CD14-positive monocyte (primary cell): ENCODE measurements around the gene CSNK1D. TPM values are rescaled to one million over a fixed set of nuclear protein-coding genes. Genes with fewer than 3 reads are reported as not detected.

Source experiments
- DNase-seq, 3 donors: peaks; one replicate each; pipeline ENCODE4 v3.0.0-alpha.2; 2011 to 2022
- H2AFZ ChIP-seq: 2 replicates; pipeline ENCODE4 v1.6.0; 2012; ENCODE audit warnings: mild to moderate bottlenecking, low read depth, low read length, inconsistent platforms; ENCODE audit not compliant: insufficient read depth, poor library complexity, severe bottlenecking
- H3K27ac ChIP-seq, 2 donors: 1 replicate in 1 of 2; 2 replicates in 1 of 2; pipeline ENCODE4 v1.5.1; 2012 to 2013; ENCODE audit warnings: low read length in 2 of 2, control low read depth in 1 of 2, inconsistent platforms in 1 of 2, low read depth in 1 of 2, mild to moderate bottlenecking in 1 of 2
- H3K27me3 ChIP-seq, 2 donors: one replicate each; pipeline versions ENCODE4 v1.6.0 to v1.6.1; 2011 to 2013; ENCODE audit warnings: low read length in 2 of 2; ENCODE audit not compliant: control insufficient read depth in 2 of 2, insufficient read depth in 2 of 2
- H3K36me3 ChIP-seq, 2 donors: replicated peaks in 1 of 2; 1 replicate in 1 of 2; 2 replicates in 1 of 2; pipeline versions ENCODE4 v1.5.1 to v1.6.1; 2012 to 2013; ENCODE audit warnings: low read length in 2 of 2, control low read depth in 1 of 2, inconsistent platforms in 1 of 2, mild to moderate bottlenecking in 1 of 2; ENCODE audit not compliant: insufficient read depth in 2 of 2, control insufficient read depth in 1 of 2
- H3K4me1 ChIP-seq, 2 donors: 1 replicate in 1 of 2; 2 replicates in 1 of 2; pipeline versions ENCODE4 v1.5.1 to v1.6.1; 2012 to 2013; ENCODE audit warnings: low read length in 2 of 2, control low read depth in 1 of 2, inconsistent platforms in 1 of 2, mild to moderate bottlenecking in 1 of 2, moderate library complexity in 1 of 2; ENCODE audit not compliant: insufficient read depth in 2 of 2, control insufficient read depth in 1 of 2
- H3K4me2 ChIP-seq: replicated peaks from 2 replicates; pipeline ENCODE3; 2012; ENCODE audit warnings: low read length, moderate library complexity, mild to moderate bottlenecking; ENCODE audit not compliant: poor library complexity, severe bottlenecking; ENCODE audit errors: extremely low read depth
- H3K4me3 ChIP-seq, 3 experiments: fragments of 200-600 bp in 1 of 3; sonication (generic) in 1 of 3; replicated peaks in 1 of 3; 1 replicate in 2 of 3; 2 replicates in 1 of 3; pipeline ENCODE4 v1.5.1; 2011 to 2013; ENCODE audit warnings: low read length in 3 of 3, mild to moderate bottlenecking in 3 of 3, control low read depth in 2 of 3, low read depth in 2 of 3, inconsistent platforms in 1 of 3, moderate library complexity in 1 of 3
- H3K79me2 ChIP-seq: 2 replicates; pipeline ENCODE4 v1.6.0; 2012; ENCODE audit warnings: mild to moderate bottlenecking, control low read depth, inconsistent platforms, low read length, moderate library complexity; ENCODE audit not compliant: insufficient read depth
- H3K9ac ChIP-seq: 2 replicates; pipeline ENCODE4 v1.6.0; 2017; ENCODE audit warnings: low read length, mild to moderate bottlenecking; ENCODE audit not compliant: insufficient read depth, poor library complexity, severe bottlenecking
- H3K9me3 ChIP-seq, 2 donors: replicated peaks in 1 of 2; 1 replicate in 1 of 2; 2 replicates in 1 of 2; pipeline versions ENCODE4 v1.5.1 to v1.6.1; 2012 to 2013; ENCODE audit warnings: low read length in 2 of 2, control low read depth in 1 of 2; ENCODE audit not compliant: control insufficient read depth in 1 of 2, insufficient read depth in 1 of 2
- H4K20me1 ChIP-seq: 2 replicates; pipeline ENCODE4 v1.6.0; 2012; ENCODE audit warnings: mild to moderate bottlenecking, low read length, control low read depth, moderate library complexity; ENCODE audit not compliant: insufficient read depth
- H3K27ac Mint-ChIP-seq, 7 donors: one replicate each; pipeline ENCODE4 v1.8.0; 2020; ENCODE audit warnings: mild to moderate bottlenecking in 7 of 7, mixed read lengths in 7 of 7, moderate library complexity in 6 of 7, inconsistent platforms in 2 of 7
- H3K27me3 Mint-ChIP-seq, 3 donors: one replicate each; pipeline ENCODE4 v1.8.0; 2021 to 2022; ENCODE audit warnings: low read depth in 3 of 3, mild to moderate bottlenecking in 3 of 3, mixed read lengths in 3 of 3, moderate library complexity in 3 of 3, inconsistent platforms in 1 of 3
- H3K36me3 Mint-ChIP-seq, 2 donors: one replicate each; pipeline ENCODE4 v1.8.0; 2020; ENCODE audit warnings: mixed read lengths in 2 of 2, inconsistent platforms in 1 of 2, mild to moderate bottlenecking in 1 of 2
- H3K4me1 Mint-ChIP-seq: one replicate; pipeline ENCODE4 v1.8.0; 2020; ENCODE audit warnings: mild to moderate bottlenecking, mixed read lengths
- H3K4me3 Mint-ChIP-seq, 2 donors: one replicate each; pipeline ENCODE4 v1.8.0; 2020; ENCODE audit warnings: mild to moderate bottlenecking in 2 of 2, mixed read lengths in 2 of 2, moderate library complexity in 1 of 2
- H3K9me3 Mint-ChIP-seq, 7 donors: one replicate each; pipeline ENCODE4 v1.8.0; 2020 to 2022; ENCODE audit warnings: mixed read lengths in 7 of 7, mild to moderate bottlenecking in 6 of 7, moderate library complexity in 6 of 7, inconsistent platforms in 2 of 7
- WGBS: methylation state at CpG from one replicate; pipeline ENCODE4 v1.1.5; 2013; ENCODE audit warnings: missing lambda C conversion rate; ENCODE audit not compliant: insufficient coverage; 5-methylcytosine and 5-hydroxymethylcytosine counted together
- intact Hi-C, 2 donors: fragments of 100-400 bp; cut with micrococcal nuclease; formaldehyde crosslinking; loops; one replicate each; pipeline versions ENCODE4 v1.15.0 to v1.15.1; 2023
- polyA plus RNA-seq, 3 donors: library from polyadenylated mRNA; depleted of rRNA in 1 of 3; unstranded in 2 of 3; stranded (reverse) in 1 of 3; fragments of 300-500 nt in 2 of 3; fragments of >200 nt in 1 of 3; fragmentation: Illumina TruSeq in 2 of 3; gene quantifications; 1 replicate in 2 of 3; 2 replicates in 1 of 3; pipeline ENCODE4 v1.2.3, GENCODE V29; 2012 to 2021
- TF ChIP-seq, protein P1 (sequence below): fragments of 200-600 bp; IDR thresholded peaks from one replicate; pipeline ENCODE4 v1.8.0; 2022; ENCODE audit warnings: antibody characterized with exemption, mild to moderate bottlenecking

The CSNK1D gene
- polyA plus RNA-seq, 3 donors, result 47.0 to 299 (median 60.9) TPM

DNA sequence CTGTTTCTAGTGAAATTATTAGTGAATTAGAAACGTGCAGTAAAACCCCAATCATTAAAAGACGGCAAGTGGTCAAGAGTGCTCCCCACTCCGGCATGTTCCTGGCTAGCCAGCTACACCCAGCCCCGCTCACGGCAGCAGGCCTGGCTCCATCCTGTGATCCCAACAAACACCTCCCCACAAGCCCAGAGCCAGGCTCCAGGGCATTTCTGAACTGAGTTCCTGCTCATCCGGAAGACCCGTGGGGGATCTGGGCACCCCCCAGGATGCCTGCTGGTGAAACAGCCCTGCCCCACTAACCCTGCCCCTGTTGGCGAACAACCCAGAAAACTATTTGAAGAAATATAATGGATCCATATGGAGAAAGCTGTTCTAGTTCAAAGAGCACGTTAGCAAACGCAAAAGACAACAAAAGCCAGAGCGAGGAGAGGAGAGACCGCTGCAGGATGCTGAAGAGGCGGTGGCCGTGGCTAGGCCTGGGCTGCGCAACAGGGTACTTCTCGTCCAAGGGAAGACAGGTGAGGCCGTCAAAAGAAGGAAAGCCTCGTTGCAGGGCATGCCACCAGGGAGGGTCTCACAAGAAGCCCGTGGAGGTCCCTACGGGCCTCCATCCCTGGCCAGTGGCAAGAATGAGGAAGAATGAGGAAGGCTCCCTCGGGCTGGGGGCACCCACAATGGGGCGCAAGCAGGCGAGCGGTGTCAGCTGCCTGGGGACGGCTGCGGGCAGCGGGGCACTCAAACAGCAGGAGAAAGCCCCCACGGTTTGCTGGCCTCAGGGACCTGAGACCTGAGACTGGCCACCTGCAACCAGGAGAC, 25.4 kb downstream of the CSNK1D start:
- Histone ChIP-seq H3K4me2 (no peak overlapping the region), H3K27ac (peak overlapping the region in 1 of 2 donors; percentile 63), H3K4me3 (no peak overlapping the region), H4K20me1 (peaks cover 100% of the 10 kb centered on the region), H2AFZ (no peak overlapping the region), H3K79me2 (peaks cover 98% of the 10 kb centered on the region), H3K36me3 (peaks cover 100% of the 10 kb centered on the region in 2 donors), H3K9ac (no peak overlapping the region), H3K9me3 (no peaks in the 10 kb centered on the region), H3K4me1 (peaks cover 5 to 17% of the 10 kb centered on the region in 2 donors), H3K27me3 (no peaks in the 10 kb centered on the region)
- Mint-ChIP-seq H3K4me1 (peaks cover 27% of the 10 kb centered on the region), H3K4me3 (no peak overlapping the region), H3K36me3 (peaks cover 89 to 99% of the 10 kb centered on the region in 2 donors), H3K27me3 (peaks cover 0 to 5% (median 0%) of the 10 kb centered on the region in 3 donors), H3K9me3 (peaks cover 0 to 4% (median 0%) of the 10 kb centered on the region in 7 donors), H3K27ac (peak overlapping the region in 4 of 7 donors; percentile 11 to 59 (median 46))
- WGBS, result 88% methylated on average over 24 of the region's 28 CpGs
- TF ChIP-seq, protein P1, sequence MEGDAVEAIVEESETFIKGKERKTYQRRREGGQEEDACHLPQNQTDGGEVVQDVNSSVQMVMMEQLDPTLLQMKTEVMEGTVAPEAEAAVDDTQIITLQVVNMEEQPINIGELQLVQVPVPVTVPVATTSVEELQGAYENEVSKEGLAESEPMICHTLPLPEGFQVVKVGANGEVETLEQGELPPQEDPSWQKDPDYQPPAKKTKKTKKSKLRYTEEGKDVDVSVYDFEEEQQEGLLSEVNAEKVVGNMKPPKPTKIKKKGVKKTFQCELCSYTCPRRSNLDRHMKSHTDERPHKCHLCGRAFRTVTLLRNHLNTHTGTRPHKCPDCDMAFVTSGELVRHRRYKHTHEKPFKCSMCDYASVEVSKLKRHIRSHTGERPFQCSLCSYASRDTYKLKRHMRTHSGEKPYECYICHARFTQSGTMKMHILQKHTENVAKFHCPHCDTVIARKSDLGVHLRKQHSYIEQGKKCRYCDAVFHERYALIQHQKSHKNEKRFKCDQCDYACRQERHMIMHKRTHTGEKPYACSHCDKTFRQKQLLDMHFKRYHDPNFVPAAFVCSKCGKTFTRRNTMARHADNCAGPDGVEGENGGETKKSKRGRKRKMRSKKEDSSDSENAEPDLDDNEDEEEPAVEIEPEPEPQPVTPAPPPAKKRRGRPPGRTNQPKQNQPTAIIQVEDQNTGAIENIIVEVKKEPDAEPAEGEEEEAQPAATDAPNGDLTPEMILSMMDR, result no peak
- intact Hi-C loops, result no loop called here
- DNase-seq, result no peak

DNA sequence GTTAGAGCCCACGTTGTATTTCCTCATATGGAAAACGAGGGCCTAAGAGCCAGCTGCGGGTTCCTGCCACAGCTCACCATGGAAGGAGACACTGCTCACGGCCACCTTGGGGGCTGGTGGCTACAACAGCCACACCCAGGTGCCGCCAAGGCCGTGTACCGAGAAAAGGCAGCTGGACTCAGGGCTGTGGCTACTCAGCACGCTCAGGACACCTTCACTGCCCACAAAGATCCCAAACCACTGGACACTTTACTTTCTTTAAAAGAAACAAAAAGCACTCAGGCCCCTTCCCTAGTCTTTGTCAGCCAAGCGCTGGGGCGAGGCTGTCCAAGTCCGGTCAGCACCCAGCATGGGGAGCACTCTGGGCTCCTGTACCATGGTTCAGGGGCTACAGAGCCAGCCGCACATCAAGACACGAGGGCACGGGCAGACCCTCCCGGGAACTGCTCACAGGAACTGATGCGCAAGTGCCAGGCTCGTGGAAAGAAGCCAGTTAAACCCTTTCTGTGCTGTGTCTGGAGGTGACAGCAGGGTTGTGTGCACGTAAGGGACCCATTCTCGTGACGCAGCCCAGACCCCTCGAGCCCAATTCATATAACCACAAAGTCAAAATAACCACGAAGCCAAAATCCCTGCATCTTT, 26.2 kb downstream of the CSNK1D start:
- Histone ChIP-seq H3K36me3 (peaks cover 98 to 100% of the 10 kb centered on the region in 2 donors), H3K27ac (peak overlapping the region; percentile 22 to 63), H3K27me3 (no peaks in the 10 kb centered on the region), H3K4me1 (peaks cover 13 to 25% of the 10 kb centered on the region in 2 donors), H3K9me3 (no peaks in the 10 kb centered on the region), H3K9ac (no peak overlapping the region), H4K20me1 (peaks cover 100% of the 10 kb centered on the region), H2AFZ (no peak overlapping the region), H3K79me2 (peaks cover 98% of the 10 kb centered on the region), H3K4me2 (no peak overlapping the region), H3K4me3 (no peak overlapping the region)
- Mint-ChIP-seq H3K4me3 (no peak overlapping the region), H3K27ac (peak overlapping the region in 6 of 7 donors; percentile 3 to 78 (median 43)), H3K36me3 (peaks cover 88 to 98% of the 10 kb centered on the region in 2 donors), H3K9me3 (peaks cover 0 to 3% (median 0%) of the 10 kb centered on the region in 7 donors), H3K4me1 (peaks cover 35% of the 10 kb centered on the region), H3K27me3 (peaks cover 0 to 6% (median 0%) of the 10 kb centered on the region in 3 donors)
- DNase-seq, result no peak
- intact Hi-C loops, result no loop called here
- TF ChIP-seq, protein P1, result no peak
- 48% methylated on average over 10 of the region's 22 CpGs for WGBS
